ENCODE measurements around the gene HMGCR. TPM values are rescaled to one million over a fixed set of nuclear protein-coding genes. Genes with fewer than 3 reads are reported as not detected.

Gene HMGCR
- total RNA-seq, 1 donor from 2014 or later: 123 TPM

Other genes with a start within 250 kb of the HMGCR start
- gene ANKRD31, start 100.3 kb upstream of the HMGCR start, total RNA-seq: 0.11 and 0.28 TPM in 2 replicates
- 38.6 and 43.7 TPM in 2 replicates for gene CERT1, start 174.4 kb downstream of the HMGCR start, total RNA-seq
- gene POLK, start 174.7 kb downstream of the HMGCR start, total RNA-seq: 41.4 and 42.6 TPM in 2 replicates